ENCODE data around the gene TBXA2R.

GRCh38 chr19:3638208-3639193 is 31.8 kb upstream of the TBXA2R start:
- TF ChIP-seq CEBPB (IDR thresholded peaks at IDR 0.05; ENCODE audit: low read depth, low read length) (no peak), CTCF (conservative IDR thresholded peaks at IDR 0.05; ENCODE audit: low read depth, low read length) (no peak), POLR2A (IDR thresholded peaks at IDR 0.05; ENCODE audit: low read depth, low read length) (no peak), RFX5 (IDR thresholded peaks at IDR 0.05; ENCODE audit: low read depth, low read length) (no peak), RAD21 (IDR thresholded peaks at IDR 0.05; ENCODE audit: low read length) (no peak), RCOR1 (IDR thresholded peaks at IDR 0.05; ENCODE audit: insufficient replicate concordance, low read length) (no peak), MAFK (IDR thresholded peaks at IDR 0.05; ENCODE audit: low read depth, low read length) (no peak), SMC3 (IDR thresholded peaks at IDR 0.05; ENCODE audit: low read depth, low read length) (no peak), ELK1 (IDR thresholded peaks at IDR 0.05; ENCODE audit: borderline replicate concordance, low read depth, low read length) (no peak), BHLHE40 (IDR thresholded peaks at IDR 0.05; ENCODE audit: low read depth, low read length) (no peak), MAZ (IDR thresholded peaks at IDR 0.05; ENCODE audit: borderline replicate concordance, low read depth, low read length) (no peak), FOS (IDR thresholded peaks at IDR 0.05; ENCODE audit: low read depth, low read length) (no peak), MXI1 (IDR thresholded peaks at IDR 0.05; ENCODE audit: borderline replicate concordance, low read depth, low read length) (no peak)
